ES-I3 (cell line): ENCODE results near the gene SLC6A9.

Experiments used
- H3K36me3 ChIP-seq: 2 replicates; pipeline ENCODE4 v1.6.1; 2013; ENCODE audit warnings: mild to moderate bottlenecking, low read length, control low read depth, moderate library complexity; ENCODE audit not compliant: insufficient read depth
- H3K4me1 ChIP-seq: 2 replicates; pipeline ENCODE4 v1.6.1; 2013; ENCODE audit warnings: mild to moderate bottlenecking, control low read depth, low read length; ENCODE audit not compliant: insufficient read depth
- H3K9ac ChIP-seq: 2 replicates; pipeline ENCODE4 v1.6.1; 2013; ENCODE audit warnings: low read depth, mild to moderate bottlenecking, low read length, moderate library complexity
- H3K9me3 ChIP-seq: 2 replicates; pipeline ENCODE4 v1.6.1; 2013; ENCODE audit warnings: mild to moderate bottlenecking, low read length, moderate library complexity; ENCODE audit not compliant: control insufficient read depth, insufficient read depth

SLC6A9 gene

DNA sequence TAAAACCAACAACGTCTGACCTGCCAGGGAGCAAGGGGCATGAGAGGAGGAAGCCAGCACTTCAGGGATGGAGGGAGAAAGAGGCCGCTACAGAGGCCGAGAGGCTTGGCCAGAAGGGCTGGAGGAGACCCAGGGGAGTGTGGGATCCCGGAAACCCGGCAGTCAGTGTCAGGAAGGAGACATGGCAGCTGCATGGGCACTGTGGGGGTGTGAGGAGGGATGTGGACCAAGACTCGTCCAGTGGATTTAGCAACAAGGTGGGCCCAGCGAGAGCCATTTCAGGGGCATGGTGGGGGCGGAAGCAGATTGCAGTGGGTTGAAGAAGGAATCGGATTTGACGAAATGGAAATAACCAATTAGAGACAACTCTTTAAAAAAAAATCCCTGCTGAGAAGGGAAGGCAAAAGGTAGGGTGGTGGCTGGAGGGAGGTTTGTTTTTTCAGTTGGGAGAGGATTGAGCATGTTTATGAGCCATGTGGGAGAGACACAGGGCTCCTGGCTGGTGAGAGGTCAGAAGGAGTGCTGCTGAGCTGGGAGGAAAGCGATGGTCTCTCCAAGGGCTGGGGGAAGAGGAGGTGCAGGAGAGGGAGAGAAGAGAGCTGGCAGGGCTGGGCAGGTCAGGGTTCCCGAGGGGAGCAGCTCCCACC, 47.9 kb downstream of the SLC6A9 start:
- H3K9ac ChIP-seq: no peak overlapping the region
- H3K36me3 ChIP-seq: no peaks in the 10 kb centered on the region; the same call in 1 of the 2 replicates
- H3K4me1 ChIP-seq: 0 out of 2 replicates have a peak, but pooled peaks cover 6% of the 10 kb centered on the region
- H3K9me3 ChIP-seq: no peaks in the 10 kb centered on the region

DNA sequence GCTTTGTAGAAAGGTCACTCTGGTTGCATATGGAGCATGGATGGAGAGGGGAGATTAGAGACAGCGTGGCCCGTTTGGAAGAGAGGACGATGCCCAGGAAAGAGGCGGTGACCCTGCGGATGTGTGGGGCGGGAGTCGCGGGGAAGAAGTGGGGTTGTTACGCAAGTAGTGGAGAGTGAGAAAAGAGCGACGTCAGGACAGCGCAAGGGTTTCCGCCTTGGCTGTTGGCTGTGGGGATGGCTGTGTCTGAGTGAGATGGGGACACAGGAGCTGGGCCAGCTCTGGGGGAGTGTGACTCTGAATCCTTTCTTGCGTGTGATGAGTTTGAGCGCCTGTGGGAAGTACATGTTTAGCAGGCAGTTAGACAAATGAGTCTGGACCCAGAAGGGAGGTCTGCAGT, 48.5 kb downstream of the SLC6A9 start:
- H3K9ac ChIP-seq: no peak overlapping the region
- H3K9me3 ChIP-seq: no peaks in the 10 kb centered on the region
- no peaks in the 10 kb centered on the region; the same call in 1 of the 2 replicates for H3K36me3 ChIP-seq
- H3K4me1 ChIP-seq: peaks cover 9% of the 10 kb centered on the region; the same call in 1 of the 2 replicates

DNA sequence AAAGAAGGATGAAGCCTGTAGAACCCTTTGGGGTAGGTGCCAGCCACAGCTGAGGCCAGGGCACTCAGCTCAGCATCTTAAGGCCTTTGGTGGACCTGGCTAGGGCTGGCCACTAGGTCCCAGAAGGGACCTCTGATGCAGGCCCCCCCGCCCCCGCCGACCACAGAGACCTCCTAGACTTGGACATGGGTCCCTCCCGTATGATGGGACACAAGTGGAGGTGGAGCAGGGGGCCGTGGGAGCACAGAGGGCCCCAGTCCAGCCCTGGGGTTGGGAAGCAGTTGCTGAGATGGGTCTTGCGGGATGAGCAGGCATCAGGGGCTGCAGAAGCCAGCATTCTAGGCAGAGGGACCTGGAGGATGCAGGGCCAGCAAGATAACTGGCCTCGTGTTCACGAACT, 49.0 kb downstream of the SLC6A9 start:
- Histone ChIP-seq H3K4me1 (peaks cover 9% of the 10 kb centered on the region; the same call in 1 of the 2 replicates), H3K36me3 (peaks cover 4% of the 10 kb centered on the region), H3K9me3 (no peaks in the 10 kb centered on the region), H3K9ac (no peak overlapping the region)

DNA sequence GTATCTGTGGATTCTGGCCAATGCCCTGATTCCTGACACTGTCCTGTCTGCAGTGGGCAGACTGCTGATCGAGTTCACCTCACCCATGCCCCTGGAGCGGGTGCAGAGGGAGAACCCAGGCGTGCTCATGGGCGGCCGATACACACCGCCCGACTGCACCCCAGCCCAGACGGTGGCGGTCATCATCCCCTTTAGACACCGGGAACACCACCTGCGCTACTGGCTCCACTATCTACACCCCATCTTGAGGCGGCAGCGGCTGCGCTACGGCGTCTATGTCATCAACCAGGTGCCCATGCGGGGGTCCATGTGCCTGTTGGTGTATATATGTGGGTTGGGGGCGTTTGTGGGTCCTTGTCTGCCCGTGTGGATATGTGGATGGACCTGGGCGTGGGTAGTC, 49.6 kb downstream of the SLC6A9 start:
- H3K9me3 ChIP-seq: no peaks in the 10 kb centered on the region
- peaks cover 9% of the 10 kb centered on the region; the same call in 1 of the 2 replicates for H3K4me1 ChIP-seq
- no peak overlapping the region for H3K9ac ChIP-seq
- peaks cover 10% of the 10 kb centered on the region for H3K36me3 ChIP-seq

DNA sequence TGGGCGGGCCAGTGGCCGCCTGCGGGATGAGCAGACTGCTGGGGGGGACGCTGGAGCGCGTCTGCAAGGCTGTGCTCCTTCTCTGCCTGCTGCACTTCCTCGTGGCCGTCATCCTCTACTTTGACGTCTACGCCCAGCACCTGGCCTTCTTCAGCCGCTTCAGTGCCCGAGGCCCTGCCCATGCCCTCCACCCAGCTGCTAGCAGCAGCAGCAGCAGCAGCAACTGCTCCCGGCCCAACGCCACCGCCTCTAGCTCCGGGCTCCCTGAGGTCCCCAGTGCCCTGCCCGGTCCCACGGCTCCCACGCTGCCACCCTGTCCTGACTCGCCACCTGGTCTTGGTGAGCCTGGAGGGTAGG, 50.1 kb downstream of the SLC6A9 start:
- H3K4me1 ChIP-seq: peaks cover 9% of the 10 kb centered on the region; the same call in 1 of the 2 replicates
- H3K36me3 ChIP-seq: peaks cover 13% of the 10 kb centered on the region

DNA sequence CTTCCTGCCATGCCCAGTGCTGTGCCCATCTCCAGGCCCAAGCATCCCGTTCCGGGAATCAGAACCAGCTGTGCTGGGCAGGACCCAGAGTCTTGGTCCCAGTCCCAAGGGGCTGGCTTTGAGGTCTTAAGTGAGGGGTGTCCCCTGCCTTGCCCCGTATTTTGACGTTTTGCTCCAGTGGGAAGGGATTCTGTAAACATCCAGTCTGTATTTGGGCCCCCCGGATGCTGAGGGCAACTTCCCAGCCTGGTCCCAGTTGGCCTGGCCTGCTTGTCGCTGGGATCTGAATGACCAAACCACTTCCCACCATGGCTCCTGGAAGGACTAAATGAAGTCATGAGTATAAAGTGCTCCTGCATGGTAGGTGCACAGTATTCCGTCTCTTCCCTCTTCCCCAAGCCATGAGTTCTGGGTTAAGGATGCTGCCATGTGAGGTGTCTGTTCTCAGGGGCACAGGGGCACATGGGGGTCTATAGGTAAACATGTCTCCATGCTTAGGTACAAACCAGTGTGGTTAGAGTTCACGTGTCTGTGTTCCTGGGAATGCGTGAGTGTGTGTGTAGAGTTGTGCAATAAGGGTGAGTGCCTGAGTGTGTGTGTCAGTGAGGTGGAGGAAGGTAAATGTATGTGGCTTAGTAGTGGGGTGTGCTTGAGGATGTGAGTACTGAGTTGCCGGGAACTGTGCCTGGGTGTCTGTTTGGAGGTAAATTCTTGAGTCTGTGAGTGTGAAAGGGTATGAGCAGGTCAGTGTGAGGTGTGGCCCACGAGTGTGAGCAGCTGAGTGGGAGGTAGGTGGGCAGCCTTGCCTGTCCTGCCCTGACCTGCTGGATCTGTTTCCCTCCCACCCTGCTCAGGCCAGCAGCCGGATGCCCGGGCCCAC, 50.8 kb downstream of the SLC6A9 start:
- H3K9ac ChIP-seq: peak overlapping the region; percentile 54
- peaks cover 13% of the 10 kb centered on the region for H3K36me3 ChIP-seq
- no peaks in the 10 kb centered on the region for H3K9me3 ChIP-seq
- peaks cover 12% of the 10 kb centered on the region for H3K4me1 ChIP-seq

More for the DNA sequence above, 50.1 kb downstream of the SLC6A9 start:
- H3K9me3 ChIP-seq: no peaks in the 10 kb centered on the region
- H3K9ac ChIP-seq: no peak overlapping the region

DNA sequence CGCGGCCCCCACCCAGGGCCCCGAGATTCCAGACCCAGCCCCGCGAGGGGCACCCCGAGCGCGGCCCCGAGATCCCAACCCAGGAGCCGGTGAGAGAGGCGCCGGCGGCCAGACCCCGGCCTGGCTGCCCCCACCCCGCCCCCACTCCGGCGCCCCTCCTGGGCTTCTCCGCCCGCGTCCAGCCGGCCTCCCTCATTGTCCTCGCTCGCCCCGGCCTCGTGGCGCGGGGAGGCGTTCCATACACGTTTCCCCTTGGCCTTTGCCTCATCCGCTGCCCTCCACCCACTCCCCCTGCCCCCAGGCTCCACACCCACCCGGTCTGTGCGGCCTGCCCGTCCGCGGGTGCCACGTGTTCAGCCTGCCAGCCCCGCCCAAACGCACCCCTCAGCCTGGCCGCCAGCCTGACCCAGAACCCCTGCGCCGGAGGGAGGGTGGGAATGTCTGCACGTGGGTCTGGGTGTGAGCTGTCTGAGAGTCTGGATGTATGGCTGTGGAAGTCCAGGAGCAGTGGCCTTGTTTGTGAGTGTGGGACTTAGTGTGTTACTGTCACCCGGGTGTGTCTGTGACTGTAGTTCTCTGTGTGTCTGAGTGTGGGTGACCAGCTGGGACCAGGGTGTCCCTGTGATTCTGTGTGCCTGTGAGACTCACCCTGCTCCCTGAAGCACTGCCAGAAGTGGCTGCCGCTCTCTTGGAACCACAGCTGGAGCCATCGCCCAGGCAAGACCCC, 51.6 kb downstream of the SLC6A9 start:
- peaks cover 12% of the 10 kb centered on the region for H3K4me1 ChIP-seq
- H3K36me3 ChIP-seq: peaks cover 13% of the 10 kb centered on the region
- no peaks in the 10 kb centered on the region for H3K9me3 ChIP-seq
- peak overlapping the region; percentile 54 for H3K9ac ChIP-seq

DNA sequence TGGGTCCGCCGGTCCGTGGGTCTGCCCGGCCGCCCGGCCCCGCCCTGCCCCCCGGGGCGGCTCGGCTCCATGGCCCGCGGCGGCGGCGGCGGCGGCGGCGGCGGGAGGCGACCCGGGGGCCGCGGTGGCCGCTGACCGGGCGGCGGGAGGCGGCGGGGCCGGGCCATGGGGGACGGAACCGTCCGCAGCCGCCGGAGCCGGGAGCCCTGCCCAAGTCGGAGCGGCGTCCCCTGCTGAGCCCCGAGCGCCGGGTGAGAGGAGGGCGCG, 52.1 kb downstream of the SLC6A9 start:
- Histone ChIP-seq H3K4me1 (peaks cover 12% of the 10 kb centered on the region), H3K9me3 (no peaks in the 10 kb centered on the region), H3K36me3 (peaks cover 13% of the 10 kb centered on the region), H3K9ac (peak overlapping the region; percentile 54)

DNA sequence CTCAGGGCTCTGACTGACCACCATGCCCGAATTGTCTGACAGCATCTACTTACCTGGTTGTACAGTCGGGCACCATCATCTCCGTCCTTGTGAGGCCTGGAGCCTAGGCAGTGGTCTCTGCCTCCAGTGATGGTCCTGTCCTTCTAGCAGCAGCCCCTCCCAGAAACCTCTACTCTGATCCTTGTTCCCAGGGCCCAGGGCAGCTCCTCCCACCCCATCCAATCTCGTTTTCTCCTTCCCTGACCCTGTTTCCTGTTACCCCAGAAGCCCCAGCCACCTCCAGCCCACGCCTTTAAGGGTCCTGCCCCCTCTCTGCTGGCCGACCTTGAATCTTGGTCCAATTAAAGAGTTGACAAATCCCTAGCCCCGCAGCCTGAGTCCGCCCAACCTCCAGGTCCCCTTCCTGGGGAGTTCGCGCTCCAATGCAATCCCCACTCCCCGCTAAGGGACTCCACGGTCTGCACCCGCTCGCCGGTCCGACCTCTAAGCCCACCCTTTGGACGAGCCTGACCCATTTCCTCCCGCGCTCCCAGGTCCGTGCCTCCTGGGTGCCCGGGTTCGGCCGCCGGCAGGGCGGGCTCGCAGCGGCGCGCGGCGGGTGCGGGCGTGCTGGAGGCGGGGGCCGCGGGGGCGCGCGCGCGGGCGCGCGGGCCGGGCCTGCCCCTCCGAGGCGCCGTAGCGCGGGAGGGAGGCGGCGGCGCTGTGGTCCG, 52.6 kb downstream of the SLC6A9 start, which contains the start of gene B4GALT2:
Gene B4GALT2 (plus strand): TSS at position 660 of the 710 bp plus-strand sequence. CDS start 1,951 bp downstream, outside the sequence.
- Histone ChIP-seq H3K36me3 (peaks cover 13% of the 10 kb centered on the region), H3K4me1 (peaks cover 12% of the 10 kb centered on the region), H3K9me3 (no peaks in the 10 kb centered on the region), H3K9ac (peak within 1 kb of the TSS; percentile 84)

DNA sequence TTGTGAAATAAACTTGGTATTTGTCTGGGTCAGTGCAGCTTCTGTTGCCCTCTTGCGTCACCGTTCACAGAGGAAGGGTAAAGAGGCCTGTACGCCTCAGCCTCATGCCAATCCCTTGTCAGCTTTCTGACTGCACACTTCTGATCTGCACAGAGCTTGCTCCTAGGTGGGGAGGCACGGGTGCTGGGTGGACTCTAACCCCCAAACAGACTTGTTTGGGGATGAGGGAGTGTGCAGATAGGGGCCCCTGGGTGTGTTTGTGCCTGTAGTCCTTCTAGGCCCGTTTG, 53.1 kb downstream of the SLC6A9 start:
- H3K36me3 ChIP-seq: peaks cover 13% of the 10 kb centered on the region
- no peaks in the 10 kb centered on the region for H3K9me3 ChIP-seq
- peaks cover 12% of the 10 kb centered on the region for H3K4me1 ChIP-seq
- H3K9ac ChIP-seq: no peak overlapping the region

DNA sequence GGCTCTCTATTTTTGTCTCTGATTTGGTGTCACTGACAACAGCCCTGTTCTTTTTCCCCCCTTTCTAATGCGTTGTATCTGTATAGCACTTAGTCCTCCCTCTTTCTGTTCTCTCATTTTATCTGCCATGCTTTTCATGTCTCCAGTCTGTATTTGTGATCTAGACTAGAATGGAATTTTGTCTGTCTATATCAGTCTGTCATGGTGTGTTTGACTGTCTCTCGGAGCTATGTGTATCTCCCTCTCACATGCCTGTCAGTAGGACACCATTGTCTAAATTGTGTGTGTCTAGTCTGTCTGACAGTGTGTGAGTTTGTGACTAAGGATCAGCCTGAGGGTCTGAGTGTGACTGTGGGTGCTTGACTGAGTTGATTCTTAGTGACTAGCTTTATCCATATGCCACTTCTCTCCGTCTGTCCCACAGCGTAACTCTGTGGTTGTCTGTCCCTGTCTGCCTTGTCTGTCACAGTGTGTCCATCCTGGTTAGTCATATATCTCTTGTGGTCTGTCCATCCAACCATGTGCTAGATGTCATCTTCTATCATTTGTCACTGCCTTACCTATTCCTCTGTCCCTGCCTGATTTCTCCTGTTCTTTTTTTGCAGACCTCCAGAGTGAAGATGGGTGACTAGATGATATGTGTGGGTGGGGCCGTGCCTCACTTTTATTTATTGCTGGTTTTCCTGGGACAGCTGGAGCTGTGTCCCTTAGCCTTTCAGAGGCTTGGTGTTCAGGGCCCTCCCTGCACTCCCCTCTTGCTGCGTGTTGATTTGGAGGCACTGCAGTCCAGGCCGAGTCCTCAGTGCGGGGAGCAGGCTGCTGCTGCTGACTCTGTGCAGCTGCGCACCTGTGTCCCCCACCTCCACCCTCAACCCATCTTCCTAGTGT, 53.6 kb downstream of the SLC6A9 start:
- H3K9ac ChIP-seq: no peak overlapping the region
- peaks cover 13% of the 10 kb centered on the region for H3K36me3 ChIP-seq
- no peaks in the 10 kb centered on the region for H3K9me3 ChIP-seq
- H3K4me1 ChIP-seq: peaks cover 12% of the 10 kb centered on the region

DNA sequence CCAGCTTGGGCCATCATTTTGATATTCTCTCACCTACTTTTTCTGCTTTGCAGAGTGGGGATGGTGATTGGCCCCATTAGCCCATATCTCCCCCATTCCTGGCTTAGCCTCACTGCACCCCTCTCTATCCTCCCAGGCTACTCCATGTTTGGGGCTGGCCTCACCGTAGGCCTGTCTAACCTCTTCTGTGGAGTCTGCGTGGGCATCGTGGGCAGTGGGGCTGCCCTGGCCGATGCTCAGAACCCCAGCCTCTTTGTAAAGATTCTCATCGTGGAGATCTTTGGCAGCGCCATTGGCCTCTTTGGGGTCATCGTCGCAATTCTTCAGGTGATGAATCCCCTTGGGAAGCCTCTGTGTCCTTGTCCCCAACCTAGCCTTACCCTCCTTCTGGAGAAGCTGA, 54.4 kb downstream of the SLC6A9 start:
- H3K9me3 ChIP-seq: no peaks in the 10 kb centered on the region
- no peak overlapping the region for H3K9ac ChIP-seq
- H3K4me1 ChIP-seq: peaks cover 12% of the 10 kb centered on the region
- H3K36me3 ChIP-seq: peaks cover 13% of the 10 kb centered on the region

DNA sequence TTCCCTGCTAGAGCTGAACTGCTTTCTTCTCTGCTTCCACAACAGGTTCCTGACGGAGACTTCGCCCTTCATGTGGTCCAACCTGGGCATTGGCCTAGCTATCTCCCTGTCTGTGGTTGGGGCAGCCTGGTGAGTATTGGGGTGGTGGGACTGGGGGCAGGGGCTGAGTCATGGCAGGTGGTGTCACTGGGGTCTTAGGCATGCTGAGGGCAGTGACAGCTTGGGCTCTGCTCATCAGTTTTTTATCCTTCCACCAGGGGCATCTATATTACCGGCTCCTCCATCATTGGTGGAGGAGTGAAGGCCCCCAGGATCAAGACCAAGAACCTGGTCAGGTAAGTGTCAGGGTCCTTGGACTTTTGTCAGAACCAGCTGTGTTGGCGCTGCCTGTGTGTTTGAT, 55.2 kb downstream of the SLC6A9 start:
- no peaks in the 10 kb centered on the region for H3K9me3 ChIP-seq
- peak overlapping the region; percentile 72; the same call in 1 of the 2 replicates for H3K9ac ChIP-seq
- H3K4me1 ChIP-seq: peaks cover 12% of the 10 kb centered on the region
- H3K36me3 ChIP-seq: peaks cover 13% of the 10 kb centered on the region
